Measurements from ENCODE around the gene PMS1. TPM values are rescaled to one million over a fixed set of nuclear protein-coding genes. Genes with fewer than 3 reads are reported as not detected.

Gene PMS1
- polyA plus RNA-seq, 1 donor from 2014 or later, result 50.9 TPM

GRCh38 chr2:189879716-189880081 is 95.4 kb downstream of the PMS1 start:
- Histone ChIP-seq H3K9ac (ENCODE audit: low read length) (no peak overlapping the region), H3K27me3 (ENCODE audit: insufficient read depth, low read depth, low read length) (no peaks in the 10 kb centered on the region)
- TF ChIP-seq REST (IDR thresholded peaks at IDR 0.05; ENCODE audit: borderline replicate concordance) (no peak), TAF1 (IDR thresholded peaks at IDR 0.05; ENCODE audit: low read depth) (no peak), MXI1 (conservative IDR thresholded peaks at IDR 0.05; ENCODE audit: poor library complexity, severe bottlenecking) (no peak), SMC3 (conservative IDR thresholded peaks at IDR 0.05; ENCODE audit: poor library complexity) (no peak), CTCF (IDR thresholded peaks at IDR 0.05; ENCODE audit: poor library complexity, severe bottlenecking) (no peak), POLR2AphosphoS5 (IDR thresholded peaks at IDR 0.05) (no peak), EP300 (conservative IDR thresholded peaks at IDR 0.05; ENCODE audit: poor library complexity, severe bottlenecking) (no peak), EZH2 (IDR thresholded peaks at IDR 0.05; ENCODE audit: borderline replicate concordance, insufficient read depth, low read length, poor library complexity, severe bottlenecking) (no peak), RAD21 (conservative IDR thresholded peaks at IDR 0.05) (no peak)

GRCh38 chr2:189880429-189880828 is 96.2 kb downstream of the PMS1 start:
- Histone ChIP-seq H3K9me2 (ENCODE audit: insufficient read depth, low read length) (no peaks in the 10 kb centered on the region), H3K27ac (ENCODE audit: low read length) (no peak overlapping the region), H3F3A (ENCODE audit: insufficient read depth, low read length, poor library complexity, severe bottlenecking) (no peaks in the 10 kb centered on the region), H3K36me3 (ENCODE audit: insufficient read depth, low read length) (no peaks in the 10 kb centered on the region), H3K27me3 (ENCODE audit: insufficient read depth, low read depth, low read length) (no peaks in the 10 kb centered on the region), H3K4me3 (ENCODE audit: low read length) (no peak overlapping the region), H4K20me1 (ENCODE audit: insufficient read depth) (no peaks in the 10 kb centered on the region), H3K9me3 (ENCODE audit: low read length) (no peaks in the 10 kb centered on the region), H3K4me2 (ENCODE audit: low read length) (no peak overlapping the region), H3K79me2 (replicated peaks; ENCODE audit: insufficient read depth, low read length) (no peaks in the 10 kb centered on the region), H3K9ac (ENCODE audit: low read length) (no peak overlapping the region), H2AFZ (ENCODE audit: low read depth, low read length) (no peak overlapping the region)
- TF ChIP-seq EZH2 (IDR thresholded peaks at IDR 0.05; ENCODE audit: borderline replicate concordance, insufficient read depth, low read length, poor library complexity, severe bottlenecking) (no peak), POLR2AphosphoS5 (IDR thresholded peaks at IDR 0.05) (no peak), MXI1 (conservative IDR thresholded peaks at IDR 0.05; ENCODE audit: poor library complexity, severe bottlenecking) (no peak), RAD21 (conservative IDR thresholded peaks at IDR 0.05) (no peak), REST (IDR thresholded peaks at IDR 0.05; ENCODE audit: borderline replicate concordance) (no peak), EP300 (conservative IDR thresholded peaks at IDR 0.05; ENCODE audit: poor library complexity, severe bottlenecking) (no peak), TAF1 (IDR thresholded peaks at IDR 0.05; ENCODE audit: low read depth) (no peak), CTCF (IDR thresholded peaks at IDR 0.05; ENCODE audit: poor library complexity, severe bottlenecking) (no peak), SMC3 (conservative IDR thresholded peaks at IDR 0.05; ENCODE audit: poor library complexity) (no peak)

More at GRCh38 chr2:189879716-189880081, 95.4 kb downstream of the PMS1 start:
- H2AFZ ChIP-seq (ENCODE audit: low read depth, low read length), result no peak overlapping the region
- H3K4me2 ChIP-seq (ENCODE audit: low read length), result no peak overlapping the region
- H4K20me1 ChIP-seq (ENCODE audit: insufficient read depth), result no peaks in the 10 kb centered on the region
- no peaks in the 10 kb centered on the region for H3K9me3 ChIP-seq (ENCODE audit: low read length)
- H3K9me2 ChIP-seq (ENCODE audit: insufficient read depth, low read length), result no peaks in the 10 kb centered on the region
- H3F3A ChIP-seq (ENCODE audit: insufficient read depth, low read length, poor library complexity, severe bottlenecking), result no peaks in the 10 kb centered on the region
- H3K79me2 ChIP-seq (replicated peaks; ENCODE audit: insufficient read depth, low read length), result no peaks in the 10 kb centered on the region
- H3K27ac ChIP-seq (ENCODE audit: low read length), result no peak overlapping the region
- no peaks in the 10 kb centered on the region for H3K36me3 ChIP-seq (ENCODE audit: insufficient read depth, low read length)
- no peak overlapping the region for H3K4me3 ChIP-seq (ENCODE audit: low read length)
